ENCODE results near the gene NRGN.

NRGN gene

DNA sequence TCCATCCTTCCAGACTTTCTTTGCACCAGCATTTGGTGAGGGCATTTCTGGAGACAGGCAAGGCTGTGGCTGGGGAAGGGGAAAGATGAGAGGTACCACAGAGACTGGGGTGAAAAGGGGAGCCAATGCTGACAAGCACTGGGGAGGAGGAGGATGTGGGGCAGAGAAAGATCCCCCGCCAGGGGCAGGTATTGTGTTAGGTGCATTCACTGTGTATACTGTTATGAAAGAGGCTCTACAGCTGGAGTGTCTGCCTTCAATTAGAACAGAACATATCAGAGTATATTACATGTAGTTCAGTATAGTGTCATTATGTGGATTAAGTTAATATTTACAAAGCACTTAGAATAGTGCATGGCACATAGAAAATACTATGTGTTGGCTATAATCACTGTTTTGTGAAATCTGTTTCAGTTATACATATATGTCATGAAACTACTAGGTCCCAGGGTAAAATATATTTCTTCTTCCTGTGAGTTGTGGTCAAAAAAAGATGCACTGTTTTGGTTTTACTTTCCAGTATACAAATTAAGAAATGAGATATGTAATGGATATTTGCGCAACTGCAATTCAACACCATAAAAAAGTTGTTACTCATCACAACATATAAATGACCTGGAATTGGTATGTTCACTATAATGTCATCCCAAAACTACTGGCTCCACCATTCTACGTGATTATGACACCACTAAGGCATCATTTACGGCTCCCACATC is 52.0 kb downstream of the NRGN start:
- no peak for DNase-seq

DNA sequence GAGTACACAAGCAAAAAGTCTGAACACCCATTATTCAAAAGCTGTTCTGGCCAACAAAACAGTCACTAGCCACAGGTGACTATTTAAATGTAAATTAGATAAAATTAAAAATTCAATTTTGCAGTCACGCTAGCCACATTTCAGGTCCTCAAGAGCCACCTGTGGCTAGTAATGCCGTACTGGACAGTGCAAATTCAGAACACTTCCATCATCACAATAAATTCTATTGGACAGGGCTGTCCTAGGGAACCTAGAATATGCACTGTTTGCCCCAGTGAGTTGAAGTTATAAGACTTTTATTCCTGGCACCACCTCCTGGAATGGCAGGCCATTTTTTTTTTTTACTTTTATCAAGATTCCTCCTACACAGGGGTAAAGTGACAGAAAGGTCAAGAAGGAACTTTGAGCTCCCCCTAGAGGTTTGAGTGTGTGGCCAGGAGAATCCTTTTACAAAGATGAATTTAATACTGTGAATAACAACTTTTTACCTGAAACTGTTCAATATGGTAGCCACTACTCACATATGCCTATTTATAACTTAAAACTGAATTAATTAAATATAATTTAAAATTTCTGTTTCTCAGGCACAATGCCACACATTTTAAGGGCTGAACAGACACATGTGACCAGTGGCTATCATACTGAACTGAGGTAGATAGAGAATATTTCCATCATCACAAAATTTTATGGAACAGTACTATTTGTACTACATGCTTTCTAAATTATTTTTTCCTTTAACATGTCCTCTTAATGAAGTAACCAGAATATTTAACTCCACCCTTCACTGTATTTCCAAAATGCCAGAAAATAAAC is 53.9 kb downstream of the NRGN start:
- peak; percentile 29 to 63 for DNase-seq

DNA sequence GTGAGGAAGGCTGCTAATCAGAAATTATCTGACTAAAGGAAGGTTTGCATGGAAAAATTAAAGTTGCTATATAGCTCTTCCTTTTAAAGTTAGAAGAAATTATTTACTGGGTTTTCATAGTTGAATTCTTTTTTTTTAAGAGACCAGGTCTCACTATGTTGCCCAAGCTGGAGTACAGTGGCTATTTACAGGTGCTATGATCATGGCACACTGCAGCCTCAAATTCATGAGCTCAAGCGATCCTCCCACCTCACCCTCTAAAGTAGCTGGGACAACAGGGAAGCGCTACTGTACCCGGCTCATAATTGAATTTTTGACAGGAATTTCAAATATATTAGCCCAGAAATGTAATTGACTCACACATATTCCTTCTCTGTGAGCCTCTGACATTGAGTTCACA is 56.6 kb downstream of the NRGN start:
- DNase-seq = no peak
